ENCODE results near the gene TBC1D32.
"Not testable (repeated sequence)": the region's sequence is repeated elsewhere in the genome, so short reads cannot be mapped to it uniquely, and the experiment has no call there.

Gene TBC1D32

DNA sequence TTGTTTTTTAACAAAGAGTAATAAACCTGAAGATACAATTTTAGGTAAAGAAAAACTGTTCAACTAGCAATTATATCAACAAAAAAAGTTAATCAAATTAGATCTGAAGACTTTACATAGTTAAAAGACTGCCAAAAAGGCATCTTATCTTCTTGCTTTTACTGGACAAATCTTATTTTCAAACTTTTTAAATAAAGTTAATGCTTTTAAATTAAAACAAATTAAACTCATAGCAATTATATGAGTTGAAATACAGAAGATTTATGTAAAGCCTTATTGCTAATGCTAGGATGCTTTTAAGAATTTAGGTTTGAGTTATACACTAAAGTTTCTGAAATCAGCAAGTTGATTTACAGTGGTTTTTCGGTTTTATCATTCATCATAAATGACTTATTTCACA is 227.3 kb downstream of the TBC1D32 start:
- Histone ChIP-seq H3K4me3 (no peak overlapping the region), H3K36me3 (ENCODE audit: insufficient read depth, low read length) (no peaks in the 10 kb centered on the region), H3K9ac (ENCODE audit: insufficient read length) (no peak overlapping the region), H3K27ac (no peak overlapping the region), H3K9me3 (ENCODE audit: low read depth, low read length) (no peaks in the 10 kb centered on the region)
- DNase-seq (ENCODE audit: low read depth, low spot score): no peak
- TF ChIP-seq POLR2AphosphoS5 (IDR thresholded peaks at IDR 0.05; ENCODE audit: borderline replicate concordance, low read depth, low read length) (no peak), FOXP2 (optimal IDR thresholded peaks at IDR 0.05; ENCODE audit: control extremely low read depth, extremely low read length, insufficient read depth) (no peak), EZH2 (IDR thresholded peaks at IDR 0.05) (no peak)

DNA sequence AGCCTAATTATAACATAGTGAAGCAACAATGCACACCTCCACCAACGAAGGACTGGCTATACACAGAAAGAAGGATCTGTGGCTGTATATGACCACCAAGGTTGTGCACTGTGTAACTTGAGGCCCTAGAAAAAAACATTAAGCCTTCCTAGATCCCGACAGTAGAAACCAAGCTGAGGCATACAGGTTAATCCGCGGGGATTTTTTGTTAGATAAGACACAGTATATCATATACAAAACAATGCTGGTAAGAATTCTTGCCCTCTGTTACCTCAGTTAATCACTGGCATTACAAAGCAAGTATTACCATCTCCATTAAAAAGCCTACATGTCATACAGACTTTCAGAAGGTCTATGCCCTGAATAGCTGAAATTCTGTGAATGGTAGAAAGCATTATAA is 228.8 kb downstream of the TBC1D32 start:
- Histone ChIP-seq H3K9ac (ENCODE audit: insufficient read length) (no peak overlapping the region), H3K4me3 (no peak overlapping the region), H3K9me3 (ENCODE audit: low read depth, low read length) (no peaks in the 10 kb centered on the region), H3K27ac (no peak overlapping the region), H3K36me3 (ENCODE audit: insufficient read depth, low read length) (no peaks in the 10 kb centered on the region)
- TF ChIP-seq FOXP2 (optimal IDR thresholded peaks at IDR 0.05; ENCODE audit: control extremely low read depth, extremely low read length, insufficient read depth) (no peak), EZH2 (IDR thresholded peaks at IDR 0.05) (no peak), POLR2AphosphoS5 (IDR thresholded peaks at IDR 0.05; ENCODE audit: borderline replicate concordance, low read depth, low read length) (no peak)
- DNase-seq (ENCODE audit: low read depth, low spot score): no peak

GRCh38 chr6:121093928-121094327 is 240.4 kb downstream of the TBC1D32 start:
- no peak for TF ChIP-seq EZH2 (IDR thresholded peaks at IDR 0.05)
- no peak for TF ChIP-seq POLR2AphosphoS5 (IDR thresholded peaks at IDR 0.05; ENCODE audit: borderline replicate concordance, low read depth, low read length)
- no peak for TF ChIP-seq FOXP2 (optimal IDR thresholded peaks at IDR 0.05; ENCODE audit: control extremely low read depth, extremely low read length, insufficient read depth)
- Histone ChIP-seq H3K27ac (no peak overlapping the region), H3K9ac (ENCODE audit: insufficient read length) (no peak overlapping the region), H3K36me3 (ENCODE audit: insufficient read depth, low read length) (no peaks in the 10 kb centered on the region), H3K9me3 (ENCODE audit: low read depth, low read length) (no peaks in the 10 kb centered on the region), H3K4me3 (no peak overlapping the region)
- DNase-seq (ENCODE audit: low read depth, low spot score): no peak

- TF ChIP-seq POLR2AphosphoS5 (IDR thresholded peaks at IDR 0.05; ENCODE audit: borderline replicate concordance, low read depth, low read length): no peak
- no peak for TF ChIP-seq EZH2 (IDR thresholded peaks at IDR 0.05)
- no peak for TF ChIP-seq FOXP2 (optimal IDR thresholded peaks at IDR 0.05; ENCODE audit: control extremely low read depth, extremely low read length, insufficient read depth)
- Histone ChIP-seq H3K4me3 (no peak overlapping the region), H3K9ac (ENCODE audit: insufficient read length) (no peak overlapping the region), H3K27ac (no peak overlapping the region), H3K9me3 (ENCODE audit: low read depth, low read length) (no peaks in the 10 kb centered on the region), H3K36me3 (ENCODE audit: insufficient read depth, low read length) (no peaks in the 10 kb centered on the region)
- no peak for DNase-seq (ENCODE audit: low read depth, low spot score)
Measured at GRCh38 chr6:121090492-121090891, 243.8 kb downstream of the TBC1D32 start.

GRCh38 chr6:121086876-121087275 is 247.4 kb downstream of the TBC1D32 start:
- Histone ChIP-seq H3K27ac (no peak overlapping the region), H3K4me3 (no peak overlapping the region)

DNA sequence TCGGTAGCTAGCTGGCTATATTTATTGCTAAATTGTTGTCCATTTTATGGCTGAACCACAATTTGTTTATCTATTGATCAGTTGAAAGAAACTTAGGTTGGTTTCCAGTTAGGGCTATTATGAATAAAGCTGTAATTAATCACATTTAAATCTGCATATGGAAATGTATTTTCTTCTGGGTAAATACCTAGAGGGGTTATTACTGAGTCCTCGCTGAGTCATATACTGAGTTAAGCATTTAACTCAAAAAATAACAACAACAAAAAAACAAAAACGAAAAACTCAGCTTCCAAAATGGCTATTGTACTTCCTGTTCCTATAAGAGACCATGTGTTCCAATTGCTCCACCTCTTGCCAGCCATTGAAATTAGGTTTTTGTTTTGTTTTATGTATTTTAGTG is 258.2 kb downstream of the TBC1D32 start:
- Histone ChIP-seq H3K9ac (ENCODE audit: insufficient read length) (no peak overlapping the region), H3K4me3 (no peak overlapping the region), H3K27ac (no peak overlapping the region), H3K36me3 (ENCODE audit: insufficient read depth, low read length) (no peaks in the 10 kb centered on the region), H3K9me3 (ENCODE audit: low read depth, low read length) (no peaks in the 10 kb centered on the region)
- no peak for TF ChIP-seq POLR2AphosphoS5 (IDR thresholded peaks at IDR 0.05; ENCODE audit: borderline replicate concordance, low read depth, low read length)
- TF ChIP-seq EZH2 (IDR thresholded peaks at IDR 0.05): no peak
- TF ChIP-seq FOXP2 (optimal IDR thresholded peaks at IDR 0.05; ENCODE audit: control extremely low read depth, extremely low read length, insufficient read depth): no peak
- no peak for DNase-seq (ENCODE audit: low read depth, low spot score)

More at GRCh38 chr6:121086876-121087275, 247.4 kb downstream of the TBC1D32 start:
- Histone ChIP-seq H3K9me3 (ENCODE audit: low read depth, low read length) (no peaks in the 10 kb centered on the region), H3K36me3 (ENCODE audit: insufficient read depth, low read length) (no peaks in the 10 kb centered on the region), H3K9ac (ENCODE audit: insufficient read length) (no peak overlapping the region)
- no peak for DNase-seq (ENCODE audit: low read depth, low spot score)
- TF ChIP-seq POLR2AphosphoS5 (IDR thresholded peaks at IDR 0.05; ENCODE audit: borderline replicate concordance, low read depth, low read length): no peak

DNA sequence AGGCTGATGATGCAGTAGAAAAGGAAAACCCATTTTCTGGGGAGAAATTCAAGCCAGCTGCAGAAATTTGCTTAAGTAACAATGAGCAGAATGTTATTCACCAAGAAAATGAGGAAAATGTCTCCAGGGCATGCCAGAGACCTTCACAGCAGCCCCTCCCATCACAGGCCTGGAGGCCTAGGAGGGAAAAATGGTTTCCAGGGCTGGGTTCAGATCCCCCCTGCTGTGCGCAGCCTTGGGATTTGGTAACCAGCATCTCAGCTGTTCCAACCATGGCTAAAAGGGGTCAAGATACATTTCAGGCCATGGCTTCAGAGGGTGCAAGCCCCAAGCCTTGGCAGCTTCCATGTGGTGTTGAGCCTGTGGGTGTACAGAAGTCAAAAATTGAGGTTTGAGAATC is 265.5 kb downstream of the TBC1D32 start:
- not testable (repeated sequence) for H3K36me3 ChIP-seq (ENCODE audit: insufficient read depth, low read length); DNase-seq (ENCODE audit: low read depth, low spot score); H3K9ac ChIP-seq (ENCODE audit: insufficient read length); H3K4me3 ChIP-seq; H3K9me3 ChIP-seq (ENCODE audit: low read depth, low read length); H3K27ac ChIP-seq

DNA sequence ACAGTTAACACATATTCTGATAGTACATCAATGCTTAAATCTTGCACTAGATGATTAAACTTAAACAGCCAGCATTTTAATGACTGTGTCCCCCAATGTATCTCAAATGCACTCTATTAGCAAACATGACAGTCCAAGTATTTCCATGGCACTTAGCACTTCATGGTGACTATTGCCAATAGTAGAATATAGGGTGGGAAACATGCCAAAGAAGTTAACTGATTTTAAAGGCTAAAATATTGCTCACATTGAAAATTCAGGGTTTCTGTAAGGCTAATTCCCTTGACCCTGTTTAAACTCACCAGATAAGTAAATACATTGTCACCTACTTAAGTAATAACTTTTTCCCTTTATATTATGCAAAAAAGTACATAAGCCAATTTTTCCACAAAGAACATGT is 266.9 kb downstream of the TBC1D32 start:
- no peaks in the 10 kb centered on the region for H3K36me3 ChIP-seq (ENCODE audit: insufficient read depth, low read length)
- no peak overlapping the region for H3K4me3 ChIP-seq
- H3K27ac ChIP-seq: no peak overlapping the region
- DNase-seq (ENCODE audit: low read depth, low spot score): no peak
- H3K9me3 ChIP-seq (ENCODE audit: low read depth, low read length): no peaks in the 10 kb centered on the region
- TF ChIP-seq POLR2AphosphoS5 (IDR thresholded peaks at IDR 0.05; ENCODE audit: borderline replicate concordance, low read depth, low read length) (no peak), FOXP2 (optimal IDR thresholded peaks at IDR 0.05; ENCODE audit: control extremely low read depth, extremely low read length, insufficient read depth) (no peak), EZH2 (IDR thresholded peaks at IDR 0.05) (no peak)
- H3K9ac ChIP-seq (ENCODE audit: insufficient read length): no peak overlapping the region

DNA sequence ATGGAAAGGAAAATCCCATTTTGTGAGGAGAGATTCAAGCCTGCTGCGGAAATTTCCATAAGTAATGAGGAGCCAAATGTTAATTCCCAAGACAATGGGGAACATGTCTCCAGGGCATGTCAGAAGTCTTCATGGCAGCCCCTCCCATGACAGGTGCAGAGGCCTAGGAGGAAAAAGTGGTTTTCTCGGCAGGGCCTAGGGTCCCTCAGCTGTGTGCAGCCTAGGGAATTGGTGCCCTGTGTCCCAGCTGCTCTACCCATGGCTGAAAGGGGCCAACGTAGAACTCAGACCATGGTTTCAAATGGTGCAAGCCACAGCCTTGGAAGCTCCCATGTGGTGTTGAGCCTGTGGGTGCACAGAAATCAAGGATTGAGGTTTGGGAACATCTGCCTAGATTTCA is 269.9 kb downstream of the TBC1D32 start:
- Histone ChIP-seq H3K9me3 (ENCODE audit: low read depth, low read length) (no peaks in the 10 kb centered on the region), H3K4me3 (no peak overlapping the region), H3K27ac (no peak overlapping the region), H3K9ac (ENCODE audit: insufficient read length) (no peak overlapping the region), H3K36me3 (ENCODE audit: insufficient read depth, low read length) (no peaks in the 10 kb centered on the region)
- no peak for DNase-seq (ENCODE audit: low read depth, low spot score)
- TF ChIP-seq EZH2 (IDR thresholded peaks at IDR 0.05) (no peak), POLR2AphosphoS5 (IDR thresholded peaks at IDR 0.05; ENCODE audit: borderline replicate concordance, low read depth, low read length) (no peak), FOXP2 (optimal IDR thresholded peaks at IDR 0.05; ENCODE audit: control extremely low read depth, extremely low read length, insufficient read depth) (no peak)

Data from SK-N-MC (cell line).